Islet of Langerhans (tissue), 1 donor: ENCODE results near the gene TNFRSF1A.
"Not testable (repeated sequence)": the region's sequence is repeated elsewhere in the genome, so short reads cannot be mapped to it uniquely, and the experiment has no call there.

Experiments used
- FAIRE-seq: peaks from one replicate; lab custom pipeline; 2011; peaks lifted over from hg19 to GRCh38; lab: Jason Lieb, UNC

Gene TNFRSF1A

GRCh38 chr12:6355491-6356373 is 13.9 kb upstream of the TNFRSF1A start:
- FAIRE-seq: no peak

- FAIRE-seq: no peak
Observed at GRCh38 chr12:6354495-6355393, 12.9 kb upstream of the TNFRSF1A start.

GRCh38 chr12:6352193-6353173 is 10.6 kb upstream of the TNFRSF1A start:
- no peak for FAIRE-seq

GRCh38 chr12:6351622-6352021 is 9.7 kb upstream of the TNFRSF1A start:
- FAIRE-seq: no peak

GRCh38 chr12:6347367-6348338 is 5.8 kb upstream of the TNFRSF1A start:
- no peak for FAIRE-seq

- no peak for FAIRE-seq
Observed at GRCh38 chr12:6346942-6347341, 5.1 kb upstream of the TNFRSF1A start.

GRCh38 chr12:6346235-6346832 is 4.5 kb upstream of the TNFRSF1A start:
- FAIRE-seq: no peak

- FAIRE-seq: no peak
Observed at GRCh38 chr12:6345319-6346091, 3.6 kb upstream of the TNFRSF1A start.

GRCh38 chr12:6344101-6344660 is 2.3 kb upstream of the TNFRSF1A start:
- not testable (repeated sequence) for FAIRE-seq

GRCh38 chr12:6343518-6343917 is 1.6 kb upstream of the TNFRSF1A start:
- no peak for FAIRE-seq

GRCh38 chr12:6342140-6342889 is 439 bp upstream of the TNFRSF1A start:
- FAIRE-seq: no peak

- FAIRE-seq: no peak
Observed at GRCh38 chr12:6340745-6341416, 995 bp downstream of the TNFRSF1A start.

GRCh38 chr12:6340032-6340638 is 1.7 kb downstream of the TNFRSF1A start:
- no peak for FAIRE-seq

- no peak for FAIRE-seq
Observed at GRCh38 chr12:6338955-6339354, 2.9 kb downstream of the TNFRSF1A start.

GRCh38 chr12:6338536-6338935 is 3.3 kb downstream of the TNFRSF1A start:
- FAIRE-seq: not testable (repeated sequence)

- FAIRE-seq: no peak
Observed at GRCh38 chr12:6337958-6338433, 3.9 kb downstream of the TNFRSF1A start.
